GM13977 (cell line): ENCODE measurements around the gene GIMAP6.
"Not testable (repeated sequence)": the region's sequence is repeated elsewhere in the genome, so short reads cannot be mapped to it uniquely, and the experiment has no call there.

Experiments
- DNase-seq: peaks from one replicate; pipeline ENCODE4 v3.0.0; 2012; ENCODE audit warnings: low spot score
- CTCF ChIP-seq: IDR thresholded peaks from 2 replicates; pipeline ENCODE4 v1.5.1; 2012; ENCODE audit warnings: mild to moderate bottlenecking, control low read depth; ENCODE audit not compliant: insufficient read depth; ENCODE audit errors: extremely low read depth, missing control alignments
- in situ Hi-C: fragments of 300-500 bp; cut with MboI; formaldehyde crosslinking; loops from one replicate; pipeline ENCODE4 v1.12.0; 2022; ENCODE audit warnings: low sequenced_read_pairs, low pct_unique_long_range_greater_than_20kb, mixed read lengths, inconsistent platforms; ENCODE audit not compliant: unreplicated experiment

The GIMAP6 gene

GRCh38 chr7:150580638-150581394, 51.4 kb downstream of the GIMAP6 start:
- in situ Hi-C loops: no loop called here
- no peak for TF ChIP-seq CTCF
- no peak for DNase-seq

- in situ Hi-C loops, DNase-seq: not testable (repeated sequence)
Observed at GRCh38 chr7:150579979-150580637, 52.1 kb downstream of the GIMAP6 start.
